Bronchial epithelial cell (primary cell): ENCODE measurements around the gene JAZF1. TPM values are rescaled to one million over a fixed set of nuclear protein-coding genes. Genes with fewer than 3 reads are reported as not detected.

Experiments
- DNase-seq: peaks from one replicate; pipeline ENCODE4 v3.0.0-alpha.2; 2010; ENCODE audit warnings: low read depth
- FAIRE-seq: peaks from 2 replicates; lab custom pipeline; 2011; peaks lifted over from hg19 to GRCh38; lab: Jason Lieb, UNC
- H3K27me3 ChIP-seq: 2 replicates; pipeline ENCODE4 v1.5.1; 2011; ENCODE audit warnings: low read length; ENCODE audit not compliant: control insufficient read depth, insufficient read depth
- H3K36me3 ChIP-seq: 2 replicates; pipeline ENCODE4 v1.5.1; 2011; ENCODE audit warnings: low read length; ENCODE audit not compliant: control insufficient read depth, insufficient read depth
- H3K4me3 ChIP-seq: 2 replicates; pipeline ENCODE4 v1.5.1; 2011; ENCODE audit warnings: mild to moderate bottlenecking, low read depth, low read length, control low read depth
- CTCF ChIP-seq: IDR thresholded peaks from 2 replicates; pipeline ENCODE4 v1.5.1; 2011; ENCODE audit warnings: mild to moderate bottlenecking, moderate library complexity, low read length, control low read depth, inconsistent platforms; ENCODE audit not compliant: insufficient read depth, severe bottlenecking
- total RNA-seq: library from RNA; depleted of rRNA; stranded (reverse); fragments of >200 nt; gene quantifications from 2 replicates; pipeline ENCODE4 v1.2.1, GENCODE V29; 2014

JAZF1 gene
- total RNA-seq, 1 donor from 2014 or later: 1.1 TPM

GRCh38 chr7:28200598-28200997 lies 20.0 kb upstream of the JAZF1 start:
- no peaks in the 10 kb centered on the region for H3K27me3 ChIP-seq
- TF ChIP-seq CTCF: no peak
- FAIRE-seq: no peak

GRCh38 chr7:28199021-28199510 lies 18.5 kb upstream of the JAZF1 start:
- H3K4me3 ChIP-seq: no peak overlapping the region
- DNase-seq (no peak), FAIRE-seq (no peak)
- TF ChIP-seq CTCF: no peak
- no peaks in the 10 kb centered on the region for H3K27me3 ChIP-seq
- no peaks in the 10 kb centered on the region for H3K36me3 ChIP-seq

More at GRCh38 chr7:28200598-28200997, 20.0 kb upstream of the JAZF1 start:
- Histone ChIP-seq H3K4me3 (no peak overlapping the region), H3K36me3 (no peaks in the 10 kb centered on the region)
- DNase-seq: no peak

- Histone ChIP-seq H3K27me3 (no peaks in the 10 kb centered on the region), H3K36me3 (no peaks in the 10 kb centered on the region), H3K4me3 (no peak overlapping the region)
- FAIRE-seq (no peak), DNase-seq (no peak)
- TF ChIP-seq CTCF: no peak
Observed at GRCh38 chr7:28195910-28196620, 15.5 kb upstream of the JAZF1 start.

- no peak for DNase-seq
- no peak for TF ChIP-seq CTCF
- no peak overlapping the region for H3K4me3 ChIP-seq
- peaks cover 2% of the 10 kb centered on the region for H3K27me3 ChIP-seq
- H3K36me3 ChIP-seq: no peaks in the 10 kb centered on the region
- no peak for FAIRE-seq
Observed at GRCh38 chr7:28192786-28193585, 12.4 kb upstream of the JAZF1 start.

- no peak for FAIRE-seq
- TF ChIP-seq CTCF: no peak
- no peaks in the 10 kb centered on the region for H3K36me3 ChIP-seq
- no peak for DNase-seq
- peaks cover 4% of the 10 kb centered on the region for H3K27me3 ChIP-seq
- no peak overlapping the region for H3K4me3 ChIP-seq
Observed at GRCh38 chr7:28191751-28192150, 11.2 kb upstream of the JAZF1 start.
